SU-DHL-6 (cell line): Measurements from ENCODE around the gene WIPF1.

Source experiments
- EZH2phosphoT487 ChIP-seq: fragments of 200-600 bp; sonication (generic), shearing (Covaris generic); conservative IDR thresholded peaks from 2 replicates; pipeline ENCODE4 v1.6.1; 2018; ENCODE audit warnings: mild to moderate bottlenecking, antibody characterized with exemption, low read length, moderate library complexity, mixed read lengths
- TF ChIP-seq, protein P1 (sequence below): fragments of 200-600 bp; sonication (generic); IDR thresholded peaks from one replicate; pipeline ENCODE4 v1.5.1; 2017; ENCODE audit warnings: antibody characterized with exemption, mild to moderate bottlenecking, low read length, moderate library complexity; ENCODE audit not compliant: insufficient read depth, poor library complexity, severe bottlenecking

DNA sequence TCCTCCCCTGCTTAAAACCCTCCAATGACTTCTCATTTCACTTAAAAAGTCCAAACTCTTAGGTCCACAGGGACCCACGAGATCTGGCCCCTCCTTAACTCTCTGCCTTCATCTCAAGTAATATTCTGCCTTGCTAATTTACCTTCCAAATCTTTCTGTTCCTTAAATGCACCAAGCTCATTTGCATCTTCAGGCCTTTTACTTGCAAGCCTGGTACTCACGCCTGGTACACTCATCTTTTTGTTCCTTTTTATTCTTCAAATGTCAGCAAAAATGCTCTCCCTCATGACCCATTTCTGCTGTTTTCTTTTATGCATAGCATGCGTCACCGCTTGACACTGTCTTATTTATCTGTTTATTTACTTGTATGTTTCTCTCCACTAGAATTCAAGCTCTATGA is 2.7 kb upstream of the WIPF1 start:
- TF ChIP-seq, protein P1, sequence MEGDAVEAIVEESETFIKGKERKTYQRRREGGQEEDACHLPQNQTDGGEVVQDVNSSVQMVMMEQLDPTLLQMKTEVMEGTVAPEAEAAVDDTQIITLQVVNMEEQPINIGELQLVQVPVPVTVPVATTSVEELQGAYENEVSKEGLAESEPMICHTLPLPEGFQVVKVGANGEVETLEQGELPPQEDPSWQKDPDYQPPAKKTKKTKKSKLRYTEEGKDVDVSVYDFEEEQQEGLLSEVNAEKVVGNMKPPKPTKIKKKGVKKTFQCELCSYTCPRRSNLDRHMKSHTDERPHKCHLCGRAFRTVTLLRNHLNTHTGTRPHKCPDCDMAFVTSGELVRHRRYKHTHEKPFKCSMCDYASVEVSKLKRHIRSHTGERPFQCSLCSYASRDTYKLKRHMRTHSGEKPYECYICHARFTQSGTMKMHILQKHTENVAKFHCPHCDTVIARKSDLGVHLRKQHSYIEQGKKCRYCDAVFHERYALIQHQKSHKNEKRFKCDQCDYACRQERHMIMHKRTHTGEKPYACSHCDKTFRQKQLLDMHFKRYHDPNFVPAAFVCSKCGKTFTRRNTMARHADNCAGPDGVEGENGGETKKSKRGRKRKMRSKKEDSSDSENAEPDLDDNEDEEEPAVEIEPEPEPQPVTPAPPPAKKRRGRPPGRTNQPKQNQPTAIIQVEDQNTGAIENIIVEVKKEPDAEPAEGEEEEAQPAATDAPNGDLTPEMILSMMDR: no peak
- TF ChIP-seq EZH2phosphoT487: no peak
